K562 (cell line): Measurements from ENCODE around the gene WDFY2.

Experiments used
- BHLHE40 ChIP-seq: IDR thresholded peaks from 2 replicates; pipeline ENCODE4 v1.6.1; 2011; ENCODE audit warnings: low read length, improper control_type of control experiment
- PCBP2 ChIP-seq: fragments of 200-400 bp; formaldehyde crosslinking; IDR thresholded peaks from 2 replicates; pipeline ENCODE4 v1.6.1; 2018; ENCODE audit warnings: low read length, low read depth, mild to moderate bottlenecking, moderate library complexity; ENCODE audit not compliant: poor library complexity, severe bottlenecking
- SMARCE1 ChIP-seq: fragments of 450-650 bp; IDR thresholded peaks from 2 replicates; pipeline ENCODE4 v1.7.1; 2016; ENCODE audit warnings: mild to moderate bottlenecking
- ZFP30 ChIP-seq: fragments of 250-450 bp; sonication (Bioruptor Pico); IDR thresholded peaks from 2 replicates; pipeline ENCODE4 v1.8.0; 2022; ENCODE audit warnings: moderate library complexity, mild to moderate bottlenecking, inconsistent platforms, borderline replicate concordance
- ZNF224 ChIP-seq: sonication (generic); formaldehyde crosslinking; IDR thresholded peaks from 2 replicates; pipeline ENCODE4 v1.8.0; 2022; ENCODE audit warnings: mild to moderate bottlenecking, missing genetic modification reagents
- TF ChIP-seq, protein P1 (sequence below), 3 experiments: IDR thresholded peaks in 2 of 3; conservative IDR thresholded peaks in 1 of 3; 2 replicates each; pipeline ENCODE4 v1.5.1; 2011 to 2012; ENCODE audit warnings: low read length in 3 of 3, mild to moderate bottlenecking in 3 of 3, control low read depth in 2 of 3, improper control_type of control experiment in 1 of 3, inconsistent platforms in 1 of 3, low read depth in 1 of 3, mixed read lengths in 1 of 3, moderate library complexity in 1 of 3; ENCODE audit not compliant: insufficient read depth in 2 of 3
- TF ChIP-seq, protein P2 (sequence below): sonication (generic); formaldehyde crosslinking; IDR thresholded peaks from 2 replicates; pipeline ENCODE4 v1.8.1; 2022; ENCODE audit warnings: missing genetic modification reagents

DNA sequence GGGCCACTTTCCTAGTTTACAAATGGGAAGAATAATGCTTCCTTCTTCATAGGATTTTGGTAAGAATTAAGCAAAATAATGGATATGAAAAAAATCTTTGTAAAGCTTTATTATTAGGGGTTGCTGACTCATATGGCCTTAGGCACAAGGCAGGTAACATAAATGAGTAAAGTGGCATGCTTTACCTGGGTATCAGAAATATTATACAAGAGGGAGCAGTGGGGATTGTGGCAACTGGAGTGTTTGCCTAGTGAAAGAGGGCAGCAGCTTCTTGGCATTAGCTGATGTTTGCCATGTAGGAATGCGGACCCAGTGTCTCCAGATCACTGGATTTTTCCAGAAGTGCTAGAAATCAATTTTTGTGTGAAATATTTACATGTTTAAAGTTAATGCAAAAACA lies 19.5 kb downstream of the WDFY2 start:
- TF ChIP-seq SMARCE1 (no peak), PCBP2 (no peak), ZNF224 (CRISPR knock-in tag) (no peak), ZFP30 (CRISPR knock-in tag) (no peak), BHLHE40 (no peak)
- TF ChIP-seq, protein P1, sequence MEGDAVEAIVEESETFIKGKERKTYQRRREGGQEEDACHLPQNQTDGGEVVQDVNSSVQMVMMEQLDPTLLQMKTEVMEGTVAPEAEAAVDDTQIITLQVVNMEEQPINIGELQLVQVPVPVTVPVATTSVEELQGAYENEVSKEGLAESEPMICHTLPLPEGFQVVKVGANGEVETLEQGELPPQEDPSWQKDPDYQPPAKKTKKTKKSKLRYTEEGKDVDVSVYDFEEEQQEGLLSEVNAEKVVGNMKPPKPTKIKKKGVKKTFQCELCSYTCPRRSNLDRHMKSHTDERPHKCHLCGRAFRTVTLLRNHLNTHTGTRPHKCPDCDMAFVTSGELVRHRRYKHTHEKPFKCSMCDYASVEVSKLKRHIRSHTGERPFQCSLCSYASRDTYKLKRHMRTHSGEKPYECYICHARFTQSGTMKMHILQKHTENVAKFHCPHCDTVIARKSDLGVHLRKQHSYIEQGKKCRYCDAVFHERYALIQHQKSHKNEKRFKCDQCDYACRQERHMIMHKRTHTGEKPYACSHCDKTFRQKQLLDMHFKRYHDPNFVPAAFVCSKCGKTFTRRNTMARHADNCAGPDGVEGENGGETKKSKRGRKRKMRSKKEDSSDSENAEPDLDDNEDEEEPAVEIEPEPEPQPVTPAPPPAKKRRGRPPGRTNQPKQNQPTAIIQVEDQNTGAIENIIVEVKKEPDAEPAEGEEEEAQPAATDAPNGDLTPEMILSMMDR (IDR thresholded peaks at IDR 0.05 in 2 of 3, conservative IDR thresholded peaks at IDR 0.05 in 1 of 3; ENCODE audit: insufficient read depth in 2 of 3, low read depth in 1 of 3, low read length in 3 of 3), result no peak
- TF ChIP-seq, protein P2, sequence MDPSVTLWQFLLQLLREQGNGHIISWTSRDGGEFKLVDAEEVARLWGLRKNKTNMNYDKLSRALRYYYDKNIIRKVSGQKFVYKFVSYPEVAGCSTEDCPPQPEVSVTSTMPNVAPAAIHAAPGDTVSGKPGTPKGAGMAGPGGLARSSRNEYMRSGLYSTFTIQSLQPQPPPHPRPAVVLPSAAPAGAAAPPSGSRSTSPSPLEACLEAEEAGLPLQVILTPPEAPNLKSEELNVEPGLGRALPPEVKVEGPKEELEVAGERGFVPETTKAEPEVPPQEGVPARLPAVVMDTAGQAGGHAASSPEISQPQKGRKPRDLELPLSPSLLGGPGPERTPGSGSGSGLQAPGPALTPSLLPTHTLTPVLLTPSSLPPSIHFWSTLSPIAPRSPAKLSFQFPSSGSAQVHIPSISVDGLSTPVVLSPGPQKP (CRISPR knock-in tag), result no peak
